HepG2 (cell line): ENCODE data around the gene COX4I2. TPM values are rescaled to one million over a fixed set of nuclear protein-coding genes. Genes with fewer than 3 reads are reported as not detected.

Experiments used
- ARHGAP35 ChIP-seq: sonication (generic); formaldehyde crosslinking; IDR thresholded peaks from 2 replicates; pipeline ENCODE4 v1.9.0; 2022; ENCODE audit warnings: mild to moderate bottlenecking, inconsistent platforms, moderate library complexity, missing genetic modification reagents, borderline replicate concordance
- CENPT ChIP-seq: sonication (generic); formaldehyde crosslinking; IDR thresholded peaks from 2 replicates; pipeline ENCODE4 v1.8.0; 2022; ENCODE audit warnings: low read depth, mild to moderate bottlenecking, moderate library complexity, missing genetic modification reagents
- DPF2 ChIP-seq: sonication (generic); formaldehyde crosslinking; IDR thresholded peaks from 2 replicates; pipeline ENCODE4 v1.4.0; 2020; ENCODE audit warnings: mild to moderate bottlenecking, low read depth, missing genetic modification reagents, borderline replicate concordance
- ETV5 ChIP-seq: IDR thresholded peaks from 2 replicates; pipeline ENCODE4 v1.6.1; 2018; ENCODE audit warnings: missing biosample characterization, missing genetic modification reagents, inconsistent platforms, borderline replicate concordance
- FOSL1 ChIP-seq: sonication (generic); formaldehyde crosslinking; IDR thresholded peaks from 2 replicates; pipeline ENCODE4 v1.9.0; 2021; ENCODE audit warnings: missing genetic modification reagents, borderline replicate concordance
- MAF1 ChIP-seq: sonication (generic); formaldehyde crosslinking; IDR thresholded peaks from 2 replicates; pipeline ENCODE4 v1.5.0; 2020; ENCODE audit warnings: missing genetic modification reagents, borderline replicate concordance
- MTA3 ChIP-seq: sonication (generic); formaldehyde crosslinking; IDR thresholded peaks from 2 replicates; pipeline ENCODE4 v1.4.0; 2020; ENCODE audit warnings: missing genetic modification reagents
- NRL ChIP-seq: sonication (generic); formaldehyde crosslinking; IDR thresholded peaks from 2 replicates; pipeline ENCODE4 v1.5.0; 2020; ENCODE audit warnings: missing genetic modification reagents, mild to moderate bottlenecking, moderate library complexity, borderline replicate concordance
- RBM22 ChIP-seq: fragments of 200-400 bp; formaldehyde crosslinking; optimal IDR thresholded peaks from 2 replicates; pipeline ENCODE3; 2017; ENCODE audit warnings: mild to moderate bottlenecking, low read length, moderate library complexity
- SALL2 ChIP-seq: sonication (generic); formaldehyde crosslinking; IDR thresholded peaks from 2 replicates; pipeline ENCODE4 v1.8.1; 2023; ENCODE audit warnings: mild to moderate bottlenecking, missing genetic modification reagents, inconsistent platforms
- TARDBP ChIP-seq: sonication (generic); formaldehyde crosslinking; IDR thresholded peaks from 2 replicates; pipeline ENCODE4 v1.8.0; 2022; ENCODE audit warnings: mild to moderate bottlenecking, missing genetic modification reagents
- ZMAT3 ChIP-seq: sonication (generic); formaldehyde crosslinking; conservative IDR thresholded peaks from 2 replicates; pipeline ENCODE4 v1.7.0; 2021; ENCODE audit warnings: missing genetic modification reagents
- ZNF225 ChIP-seq: sonication (generic); formaldehyde crosslinking; IDR thresholded peaks from 2 replicates; pipeline ENCODE4 v1.4.0; 2020; ENCODE audit warnings: mild to moderate bottlenecking, missing genetic modification reagents
- ZNF33A ChIP-seq: sonication (generic); formaldehyde crosslinking; IDR thresholded peaks from 2 replicates; pipeline ENCODE4 v1.5.1; 2020; ENCODE audit warnings: missing genetic modification reagents, mild to moderate bottlenecking, moderate library complexity, borderline replicate concordance
- ZNF468 ChIP-seq: sonication (generic); formaldehyde crosslinking; IDR thresholded peaks from 2 replicates; pipeline ENCODE4 v1.8.0; 2022; ENCODE audit warnings: mild to moderate bottlenecking, moderate library complexity, missing genetic modification reagents
- ZNF687 ChIP-seq: sonication (generic); formaldehyde crosslinking; IDR thresholded peaks from 2 replicates; pipeline ENCODE4 v1.5.1; 2020; ENCODE audit warnings: mild to moderate bottlenecking, missing genetic modification reagents, moderate library complexity
- ZNF792 ChIP-seq: IDR thresholded peaks from 2 replicates; pipeline ENCODE4 v1.6.1; 2016
- ZNF841 ChIP-seq: sonication (generic); formaldehyde crosslinking; IDR thresholded peaks from 2 replicates; pipeline ENCODE4 v1.8.1; 2023; ENCODE audit warnings: missing genetic modification reagents, borderline replicate concordance
- microRNA-seq: library from miRNA; unstranded; fragments of <30 nt; microRNA quantifications from one replicate; pipeline ENCODE4, GENCODE V29; 2020
- polyA plus RNA-seq, 8 experiments: library from polyadenylated mRNA; depleted of rRNA in 3 of 8; stranded (reverse) in 7 of 8; unstranded in 1 of 8; fragments of >200 nt; fragmentation: Illumina TruSeq in 4 of 8; extraction: Trizol in 4 of 8; gene quantifications; 2 replicates each; pipeline versions ENCODE4 v1.2.1 to v1.2.3, GENCODE V29; 2011 to 2016; ENCODE audit warnings: low read depth in 4 of 8, missing spikeins in 1 of 8, mixed read lengths in 1 of 8; ENCODE audit not compliant: insufficient read depth in 1 of 8
- small RNA-seq, 3 experiments: library from RNA; depleted of rRNA; stranded (forward); fragments of <200 nt; gene quantifications; one replicate each; pipeline ENCODE3, GENCODE V24; 2012; ENCODE audit warnings: low read depth in 2 of 3, low replicate concordance in 1 of 3; ENCODE audit not compliant: insufficient read length in 3 of 3, insufficient read depth in 2 of 3
- total RNA-seq, 5 experiments: library from RNA; depleted of rRNA; stranded (reverse); fragments of >200 nt; fragmentation: Illumina TruSeq; extraction: Trizol; gene quantifications; 2 replicates each; pipeline ENCODE4 v1.2.3, GENCODE V29; 2016; ENCODE audit warnings: low read depth in 1 of 5

The COX4I2 gene
- total and polyA plus RNA-seq, 2 of the 13 experiments (the other 11 are each of a cell fraction or from before 2014, with no cell fraction given) = 1.1 TPM; not detected in 1

GRCh38 chr20:31693987-31694661 lies 56.4 kb downstream of the COX4I2 start (continued):
- no peak for TF ChIP-seq CENPT
- TF ChIP-seq ETV5 (CRISPR knock-in tag) = no peak
- TF ChIP-seq ZNF468 = 0 out of 2 replicates have a peak, but pooled peaks have one; percentile 47
- TF ChIP-seq ZNF687 (CRISPR knock-in tag) = peak; percentile 70
- TF ChIP-seq ZMAT3 (CRISPR knock-in tag) = 0 out of 2 replicates have a peak, but pooled peaks have one; percentile 28
- TF ChIP-seq MTA3 (CRISPR knock-in tag) = no peak
- peak; percentile 41; the same call in 1 of the 2 replicates for TF ChIP-seq ZNF225 (CRISPR knock-in tag)
- TF ChIP-seq SALL2 (CRISPR knock-in tag) = no peak
- no peak for TF ChIP-seq FOSL1
- TF ChIP-seq RBM22 = peak; percentile 72
- no peak for TF ChIP-seq ZNF841 (CRISPR knock-in tag)
- TF ChIP-seq TARDBP = no peak
- TF ChIP-seq DPF2 (CRISPR knock-in tag) = no peak
- TF ChIP-seq ZNF33A (CRISPR knock-in tag) = no peak
- no peak for TF ChIP-seq ARHGAP35 (CRISPR knock-in tag)
- 0 out of 2 replicates have a peak, but pooled peaks have one; percentile 19 for TF ChIP-seq MAF1 (CRISPR knock-in tag)
- TF ChIP-seq NRL = peak; percentile 16; the same call in 1 of the 2 replicates
- TF ChIP-seq ZNF792 (CRISPR knock-in tag) = no peak

Small RNA genes within 50 kb of the gene (microRNA-seq; reads per million reads assigned to microRNA genes)
- 3.9 reads per million, percentile 27 among the genes with 10 or more reads in this experiment for gene MIR3193

Small RNA genes within 50 kb of the gene (small RNA-seq; reads per million reads assigned to genes)
- gene MIR3193 = 0 to 0.33 (median 0) reads per million in 3 experiments

Other genes with a start within 250 kb of the COX4I2 start
- gene DEFB119, start 247.3 kb upstream of the COX4I2 start, total RNA-seq (2016; rRNA removed; fragmentation: Illumina TruSeq; extraction: Trizol) = not detected in 2 replicates
- gene DEFB119, start 247.3 kb upstream of the COX4I2 start, polyA plus RNA-seq (2011; rRNA removed) = not detected in 2 replicates
- gene DEFB121, start 231.7 kb upstream of the COX4I2 start, total RNA-seq (2016; rRNA removed; fragmentation: Illumina TruSeq; extraction: Trizol) = not detected in 2 replicates
- gene DEFB121, start 231.7 kb upstream of the COX4I2 start, polyA plus RNA-seq (2011; rRNA removed) = not detected in 2 replicates
- gene DEFB123, start 197.3 kb upstream of the COX4I2 start, total RNA-seq (2016; rRNA removed; fragmentation: Illumina TruSeq; extraction: Trizol) = not detected in 2 replicates
- gene DEFB123, start 197.3 kb upstream of the COX4I2 start, polyA plus RNA-seq (2011; rRNA removed) = not detected in 2 replicates
- not detected in 2 replicates for gene DEFB124, start 162.8 kb upstream of the COX4I2 start, total RNA-seq (2016; rRNA removed; fragmentation: Illumina TruSeq; extraction: Trizol)
- gene DEFB124, start 162.8 kb upstream of the COX4I2 start, polyA plus RNA-seq (2011; rRNA removed) = not detected in 2 replicates
- gene REM1, start 162.6 kb upstream of the COX4I2 start, total RNA-seq (2016; rRNA removed; fragmentation: Illumina TruSeq; extraction: Trizol) = not detected in 2 replicates
- not detected in 2 replicates for gene REM1, start 162.6 kb upstream of the COX4I2 start, polyA plus RNA-seq (2011; rRNA removed)
- gene HM13, start 123.5 kb upstream of the COX4I2 start, total RNA-seq (2016; rRNA removed; fragmentation: Illumina TruSeq; extraction: Trizol) = 68.4 and 118 TPM in 2 replicates
- 243 and 287 TPM in 2 replicates for gene HM13, start 123.5 kb upstream of the COX4I2 start, polyA plus RNA-seq (2011; rRNA removed)
- gene ID1, start 32.6 kb upstream of the COX4I2 start, total RNA-seq (2016; rRNA removed; fragmentation: Illumina TruSeq; extraction: Trizol) = 315 and 419 TPM in 2 replicates
- gene ID1, start 32.6 kb upstream of the COX4I2 start, polyA plus RNA-seq (2011; rRNA removed) = 258 and 320 TPM in 2 replicates
- gene BCL2L1, start 85.0 kb downstream of the COX4I2 start, total RNA-seq (2016; rRNA removed; fragmentation: Illumina TruSeq; extraction: Trizol) = 164 and 200 TPM in 2 replicates
- gene BCL2L1, start 85.0 kb downstream of the COX4I2 start, polyA plus RNA-seq (2011; rRNA removed) = 258 and 259 TPM in 2 replicates
- gene TPX2, start 101.4 kb downstream of the COX4I2 start, total RNA-seq (2016; rRNA removed; fragmentation: Illumina TruSeq; extraction: Trizol) = 124 and 190 TPM in 2 replicates
- 20.0 and 34.3 TPM in 2 replicates for gene TPX2, start 101.4 kb downstream of the COX4I2 start, polyA plus RNA-seq (2011; rRNA removed)
- gene MYLK2, start 181.4 kb downstream of the COX4I2 start, total RNA-seq (2016; rRNA removed; fragmentation: Illumina TruSeq; extraction: Trizol) = 0.27 TPM in 1 of 2 replicates, not detected in the other
- gene MYLK2, start 181.4 kb downstream of the COX4I2 start, polyA plus RNA-seq (2011; rRNA removed) = 0.04 TPM in 1 of 2 replicates, not detected in the other
- not detected in 2 replicates for gene FOXS1, start 207.7 kb downstream of the COX4I2 start, total RNA-seq (2016; rRNA removed; fragmentation: Illumina TruSeq; extraction: Trizol)
- gene FOXS1, start 207.7 kb downstream of the COX4I2 start, polyA plus RNA-seq (2011; rRNA removed) = not detected in 2 replicates
- 0.18 and 0.93 TPM in 2 replicates for gene DUSP15, start 232.6 kb downstream of the COX4I2 start, total RNA-seq (2016; rRNA removed; fragmentation: Illumina TruSeq; extraction: Trizol)
- gene DUSP15, start 232.6 kb downstream of the COX4I2 start, polyA plus RNA-seq (2011; rRNA removed) = 0.17 and 0.46 TPM in 2 replicates
- not detected in 2 replicates for gene TTLL9, start 232.7 kb downstream of the COX4I2 start, total RNA-seq (2016; rRNA removed; fragmentation: Illumina TruSeq; extraction: Trizol)
- gene TTLL9, start 232.7 kb downstream of the COX4I2 start, polyA plus RNA-seq (2011; rRNA removed) = 0.05 TPM in 1 of 2 replicates, not detected in the other